HG02938 (cell line): ENCODE measurements around the gene SLC15A3.
"Not testable (repeated sequence)": the region's sequence is repeated elsewhere in the genome, so short reads cannot be mapped to it uniquely, and the experiment has no call there.

Experiments used
- ATAC-seq: cut with Tn5 transposase; IDR thresholded peaks from one replicate; pipeline ENCODE4 v1.9.1; 2021; ENCODE audit warnings: mild to moderate bottlenecking, moderate library complexity; ENCODE audit not compliant: unreplicated experiment

SLC15A3 gene

GRCh38 chr11:60977224-60977623, 25.2 kb upstream of the SLC15A3 start:
- ATAC-seq: no peak

GRCh38 chr11:60974726-60975125, 22.8 kb upstream of the SLC15A3 start:
- ATAC-seq: no peak

- not testable (repeated sequence) for ATAC-seq
These were observed 22.3 kb upstream of the SLC15A3 start for GRCh38 chr11:60974316-60974715.

GRCh38 chr11:60973699-60974098, 21.7 kb upstream of the SLC15A3 start:
- no peak for ATAC-seq

GRCh38 chr11:60972182-60973030, 20.4 kb upstream of the SLC15A3 start:
- ATAC-seq: no peak

- no peak for ATAC-seq
These were observed 19.5 kb upstream of the SLC15A3 start, which contains the start of gene CD6 for GRCh38 chr11:60971520-60971919. Gene CD6, plus strand, starts transcription at chr11:60971680. Its CDS starts 186 bp downstream, at chr11:60971866.

GRCh38 chr11:60970890-60971289, 18.9 kb upstream of the SLC15A3 start:
- ATAC-seq: no peak

- no peak for ATAC-seq
These were observed 18.4 kb upstream of the SLC15A3 start for GRCh38 chr11:60970369-60970774.

GRCh38 chr11:60968223-60968622, 16.2 kb upstream of the SLC15A3 start:
- ATAC-seq: no peak

GRCh38 chr11:60966890-60967289, 14.9 kb upstream of the SLC15A3 start:
- no peak for ATAC-seq

GRCh38 chr11:60964801-60965200, 12.8 kb upstream of the SLC15A3 start:
- ATAC-seq: no peak

- ATAC-seq: no peak
These were observed 8.4 kb upstream of the SLC15A3 start for GRCh38 chr11:60960405-60960804.

GRCh38 chr11:60959431-60959830, 7.5 kb upstream of the SLC15A3 start:
- no peak for ATAC-seq

GRCh38 chr11:60957188-60957587, 5.2 kb upstream of the SLC15A3 start:
- ATAC-seq: no peak

- ATAC-seq: no peak
These were observed 3.6 kb upstream of the SLC15A3 start for GRCh38 chr11:60955571-60955970.

GRCh38 chr11:60954421-60954820, 2.4 kb upstream of the SLC15A3 start:
- ATAC-seq: no peak

- ATAC-seq: no peak
These were observed 1.8 kb upstream of the SLC15A3 start for GRCh38 chr11:60953781-60954180.

- ATAC-seq: no peak
These were observed 780 bp upstream of the SLC15A3 start for GRCh38 chr11:60952742-60953170.

- ATAC-seq: no peak
These were observed 421 bp downstream of the SLC15A3 start for GRCh38 chr11:60951606-60951903.

- no peak for ATAC-seq
These were observed 907 bp downstream of the SLC15A3 start for GRCh38 chr11:60950933-60951605.

- ATAC-seq: no peak
These were observed 2.0 kb downstream of the SLC15A3 start for GRCh38 chr11:60950024-60950423.

- no peak for ATAC-seq
These were observed 3.7 kb downstream of the SLC15A3 start for GRCh38 chr11:60948250-60948649.
